Activated gamma-delta T cell (primary cell): ENCODE results near the gene C4orf17.
"Not testable (repeated sequence)": the region's sequence is repeated elsewhere in the genome, so short reads cannot be mapped to it uniquely, and the experiment has no call there.

ENCODE experiments used
- DNase-seq: peaks from one replicate; lab custom pipeline; 2025; lab: John Stamatoyannopoulos, UW
- total RNA-seq, 2 donors: gene quantifications; one replicate each; lab custom pipeline; 2026; lab: John Stamatoyannopoulos, UW

C4orf17 gene
- 0 to 0.04 reads per million in 2 donors for total RNA-seq

DNA sequence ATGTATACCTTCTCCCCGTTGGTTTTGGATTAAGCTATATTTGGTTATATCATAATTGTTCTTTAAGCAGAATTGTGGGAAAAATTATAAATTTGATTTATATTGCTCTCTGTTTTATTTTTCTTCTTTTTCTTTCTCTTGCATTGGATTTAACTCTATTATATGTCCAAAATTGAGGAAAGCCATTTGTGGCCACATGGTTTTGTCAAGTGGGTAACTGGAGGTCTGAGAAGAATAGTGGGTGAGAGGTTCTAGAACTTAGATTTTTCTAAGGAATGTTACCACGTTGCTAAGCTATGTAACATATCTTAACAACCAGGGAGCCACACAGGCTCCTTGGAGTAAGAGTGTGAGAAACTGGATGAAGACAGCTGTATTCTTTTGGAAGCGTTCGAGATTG is at the start of gene C4orf17:
Gene C4orf17, plus strand, starts transcription at position 301 of the 400 bp plus-strand sequence. CDS start 2,061 bp downstream, outside the sequence.
- no peak for DNase-seq

DNA sequence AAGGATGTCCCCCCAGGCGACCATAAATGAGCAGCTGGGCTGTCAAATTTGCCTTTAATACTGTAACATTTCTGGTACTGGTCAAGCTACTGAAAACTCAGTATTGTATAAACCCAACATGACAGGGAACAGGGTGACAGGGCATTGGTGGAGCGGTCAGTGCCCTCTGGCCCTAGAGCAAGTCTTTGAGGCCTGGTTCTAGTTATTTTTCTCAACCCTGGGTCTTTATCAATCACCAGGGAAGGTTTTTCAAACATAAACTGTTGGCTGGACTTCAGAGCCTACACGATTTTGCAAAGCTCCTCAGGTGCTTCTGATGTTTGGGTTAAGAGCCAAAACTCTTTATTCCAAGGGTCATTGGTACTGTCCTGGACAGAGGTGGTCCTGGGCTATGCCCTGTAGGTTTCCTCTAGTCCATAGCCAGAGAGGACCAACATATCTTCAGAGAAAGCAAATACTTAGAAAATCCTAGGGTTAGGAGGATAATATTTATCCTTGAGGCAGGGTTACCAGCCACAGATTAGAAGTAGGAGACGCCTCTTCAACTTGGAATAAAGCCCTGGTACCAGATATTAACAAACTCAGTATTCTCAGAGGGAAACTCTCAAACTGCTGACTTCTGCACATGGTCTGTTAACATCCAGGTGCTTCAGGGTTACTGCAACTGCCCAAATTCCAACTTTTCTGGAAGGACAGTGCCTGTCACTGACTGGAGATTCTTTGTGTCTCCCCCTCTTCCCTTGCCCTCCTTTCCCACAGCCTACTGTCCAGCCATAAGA is 49.0 kb upstream of the C4orf17 start:
- DNase-seq = no peak

DNA sequence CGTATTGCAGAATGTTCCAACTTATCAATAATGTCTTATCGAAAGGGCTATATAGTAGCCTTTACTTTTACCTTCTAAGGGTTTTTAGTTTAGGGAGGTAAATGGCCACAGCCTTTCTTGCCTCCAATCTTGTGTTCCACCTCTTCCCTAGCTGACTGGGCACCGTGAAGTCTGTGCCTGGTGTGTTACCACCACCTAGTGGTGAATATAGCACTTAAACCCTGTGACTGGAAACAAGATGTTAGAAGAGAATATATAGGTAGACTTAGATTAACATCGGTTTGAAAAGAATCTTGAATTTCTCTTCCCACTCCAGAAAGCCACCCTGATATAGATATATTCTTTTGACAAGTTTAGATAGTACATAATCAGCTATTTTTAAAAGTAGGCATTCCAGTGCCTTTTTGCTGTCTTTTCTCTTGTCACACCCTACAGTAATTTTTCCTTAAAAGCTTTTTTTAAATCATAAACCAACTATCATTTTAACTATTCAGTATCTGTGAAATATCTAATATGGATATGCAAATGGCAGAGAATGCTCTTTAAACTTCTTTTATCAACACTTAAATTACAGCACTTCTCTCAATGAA is 47.9 kb upstream of the C4orf17 start:
- DNase-seq = no peak

DNA sequence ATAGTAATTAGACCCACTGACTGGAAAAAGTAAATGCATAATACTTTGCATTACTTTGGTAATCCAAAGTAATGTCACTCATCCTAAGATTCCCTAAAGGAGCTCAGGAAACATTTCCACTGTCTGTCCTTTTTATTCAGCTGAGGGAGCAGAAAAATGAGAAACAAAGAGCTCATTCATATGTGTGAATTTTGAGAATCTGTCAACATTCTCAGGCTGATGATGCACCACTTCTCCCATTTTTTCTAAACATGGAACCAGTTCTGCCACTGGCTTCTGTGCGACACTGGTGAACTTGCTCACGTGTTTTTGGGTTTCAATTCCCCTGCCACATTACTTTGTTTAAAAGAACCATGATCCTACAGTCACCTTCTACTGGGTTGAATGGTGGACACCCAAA is 47.3 kb upstream of the C4orf17 start:
- DNase-seq = no peak

DNA sequence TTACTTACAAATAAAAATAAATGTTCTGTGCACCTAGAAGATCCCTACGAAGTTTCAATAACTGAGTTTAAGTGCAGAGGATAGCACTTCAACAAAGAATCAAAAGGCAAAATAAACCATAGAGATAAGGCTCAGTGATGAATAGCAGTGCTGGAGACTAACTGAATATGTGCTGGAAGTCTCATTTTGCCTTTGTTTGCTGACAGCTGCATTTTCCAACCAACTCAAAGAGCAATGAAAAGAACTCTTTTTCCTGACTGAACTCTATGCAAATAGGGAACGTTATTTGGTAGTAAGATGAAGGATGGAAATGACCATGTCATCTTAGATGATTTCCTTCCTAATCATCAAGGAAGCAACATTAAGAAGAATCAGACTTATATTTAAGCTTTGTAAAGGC is 42.9 kb upstream of the C4orf17 start:
- no peak for DNase-seq

DNA sequence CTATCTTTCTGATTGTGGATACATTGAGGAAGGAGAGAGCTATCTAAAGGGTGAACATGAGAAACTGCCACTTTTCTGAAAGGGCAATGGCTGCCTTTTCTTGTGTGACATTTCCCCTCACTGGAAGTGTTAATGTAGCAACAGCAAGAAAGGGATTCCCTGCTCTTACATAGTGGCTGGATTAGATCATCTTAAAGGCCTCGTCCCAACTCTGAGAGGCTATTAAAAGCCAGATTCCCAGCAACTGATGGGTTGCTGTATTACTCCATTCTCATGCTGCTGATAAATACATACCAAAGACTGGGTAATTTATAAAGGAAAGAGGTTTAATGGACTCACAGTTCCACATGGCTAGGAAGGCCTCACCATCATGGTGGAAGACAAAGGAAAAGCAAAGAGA is 41.9 kb upstream of the C4orf17 start:
- DNase-seq = no peak

DNA sequence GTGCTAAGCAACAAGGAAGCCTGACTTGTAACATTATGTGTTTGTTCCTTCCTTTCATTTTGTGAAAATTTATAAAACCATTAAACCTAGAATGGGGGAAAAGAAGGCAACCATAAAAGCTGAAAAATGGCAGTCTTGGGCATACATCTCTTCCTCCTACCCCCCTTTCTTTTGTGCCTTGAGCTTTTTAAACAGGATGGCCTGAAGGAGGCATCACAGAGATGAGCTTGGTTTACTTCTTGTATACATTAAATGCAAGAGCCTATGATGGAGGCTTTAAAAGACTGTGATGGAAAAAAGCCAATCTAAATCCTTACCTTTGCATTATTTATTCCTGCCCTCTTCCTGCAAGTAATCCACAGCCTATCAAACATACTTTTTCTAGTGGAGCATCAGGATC is 39.5 kb upstream of the C4orf17 start:
- no peak for DNase-seq

DNA sequence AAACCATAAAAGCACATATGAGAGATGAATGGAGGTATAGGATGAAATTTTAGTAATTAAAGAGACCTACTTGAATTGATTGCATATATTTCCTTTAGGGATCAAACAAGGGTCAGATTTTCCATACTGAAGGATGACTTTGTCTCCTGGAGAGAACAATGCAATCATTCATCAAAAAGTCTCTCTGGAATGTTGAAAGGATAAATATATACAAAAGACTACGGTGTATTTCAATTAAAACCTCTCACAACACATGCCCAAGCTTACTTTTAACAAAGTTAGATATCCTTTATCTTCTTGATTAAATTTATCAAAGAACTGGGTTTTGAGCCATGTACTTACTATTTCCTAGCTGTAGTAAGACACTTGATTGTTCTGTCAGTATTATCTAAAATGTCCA is 38.9 kb upstream of the C4orf17 start:
- no peak for DNase-seq

DNA sequence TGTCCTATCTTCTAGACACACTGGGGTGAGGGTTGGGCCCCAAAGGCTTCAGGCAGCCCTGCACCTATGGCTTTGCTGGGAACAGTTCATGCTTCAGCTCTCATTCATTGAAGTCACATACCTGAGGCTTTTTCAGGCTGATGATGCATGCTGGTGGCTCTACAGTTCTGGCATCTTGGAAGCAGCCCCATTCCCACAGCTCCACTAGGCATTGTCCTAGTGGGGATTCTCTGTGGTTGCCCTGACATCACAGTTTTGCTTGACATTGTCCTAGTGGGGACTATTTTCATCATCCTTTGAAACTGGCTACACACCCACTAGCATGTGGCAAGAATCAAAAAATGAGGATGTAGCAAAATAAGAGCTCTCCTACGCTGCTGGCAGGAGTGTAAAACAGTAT is 37.7 kb upstream of the C4orf17 start:
- DNase-seq = no peak

DNA sequence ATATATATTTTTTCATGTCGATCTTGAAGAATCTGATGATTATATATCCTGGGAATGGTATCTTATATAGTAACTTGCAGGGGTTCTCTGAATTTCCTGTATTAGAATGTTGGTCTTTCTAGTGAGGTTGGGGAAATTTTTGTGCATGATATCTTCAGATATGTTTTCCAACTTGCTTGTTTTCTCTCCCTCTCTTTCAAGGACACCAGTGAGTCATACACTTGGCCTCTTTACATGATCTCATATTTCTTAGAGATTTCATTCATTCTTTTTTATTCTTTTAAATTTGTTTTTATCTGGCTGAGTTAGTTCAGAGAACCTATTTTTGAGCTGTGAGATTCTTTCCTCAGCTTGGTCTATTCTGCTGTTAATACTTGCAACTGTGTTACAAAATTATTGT is 27.2 kb upstream of the C4orf17 start:
- no peak for DNase-seq

DNA sequence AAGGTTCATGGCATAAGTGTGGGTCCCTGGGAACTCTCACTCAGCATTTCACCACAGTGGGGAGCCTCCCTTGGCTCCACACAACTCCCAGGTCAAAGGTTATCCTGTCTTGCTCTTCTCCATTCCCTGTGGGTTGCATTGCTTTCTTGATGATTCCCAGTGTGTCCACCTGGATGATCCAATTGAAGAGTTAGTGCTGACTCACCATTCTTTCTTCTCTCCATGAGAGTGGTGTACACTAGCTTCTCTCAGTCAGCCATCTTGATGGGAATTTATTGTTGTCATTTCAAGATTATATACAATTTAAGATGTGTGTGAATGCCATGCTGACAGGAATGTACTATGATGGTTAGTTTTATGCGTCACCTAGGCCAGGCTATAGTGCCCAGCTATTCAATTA is 25.6 kb upstream of the C4orf17 start:
- no peak for DNase-seq

DNA sequence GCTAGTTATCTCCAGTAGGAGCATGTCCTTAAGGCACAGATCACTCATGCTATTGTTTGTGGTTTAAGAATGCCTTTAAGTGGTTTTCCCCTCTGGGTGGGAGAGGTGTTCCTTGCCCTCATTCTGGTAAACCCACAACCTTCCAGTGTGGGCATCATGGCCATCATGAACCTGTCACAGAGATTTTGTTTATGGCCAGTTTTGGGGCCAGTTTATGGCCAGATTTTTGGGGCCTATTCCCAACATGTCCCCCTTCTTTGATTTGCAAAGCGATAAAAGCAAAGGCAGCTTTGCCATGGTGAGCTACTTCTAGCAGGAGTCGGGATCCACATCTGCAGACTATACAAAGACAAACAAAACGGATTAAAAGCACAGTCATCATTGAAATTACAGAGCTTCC is 24.2 kb upstream of the C4orf17 start:
- DNase-seq = not testable (repeated sequence)

DNA sequence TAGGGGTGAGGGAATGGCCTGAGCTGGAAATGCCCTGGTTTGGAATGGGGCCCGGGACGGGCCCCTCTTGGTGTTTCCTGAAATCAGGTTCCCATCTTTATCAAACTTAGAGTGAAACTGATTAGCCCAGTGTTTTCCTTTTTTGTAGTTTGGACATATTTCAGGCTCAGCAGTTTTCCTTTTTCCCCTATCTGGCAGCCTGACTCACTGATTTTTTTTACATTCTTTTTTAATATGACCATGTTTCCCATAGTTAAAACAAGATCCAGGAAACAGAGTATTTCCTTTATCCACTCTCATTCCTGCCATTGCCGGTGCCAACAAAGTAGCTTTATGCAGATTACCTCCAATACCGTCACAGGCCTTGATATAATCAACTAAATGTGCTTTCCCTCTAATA is 20.5 kb upstream of the C4orf17 start:
- DNase-seq = no peak

DNA sequence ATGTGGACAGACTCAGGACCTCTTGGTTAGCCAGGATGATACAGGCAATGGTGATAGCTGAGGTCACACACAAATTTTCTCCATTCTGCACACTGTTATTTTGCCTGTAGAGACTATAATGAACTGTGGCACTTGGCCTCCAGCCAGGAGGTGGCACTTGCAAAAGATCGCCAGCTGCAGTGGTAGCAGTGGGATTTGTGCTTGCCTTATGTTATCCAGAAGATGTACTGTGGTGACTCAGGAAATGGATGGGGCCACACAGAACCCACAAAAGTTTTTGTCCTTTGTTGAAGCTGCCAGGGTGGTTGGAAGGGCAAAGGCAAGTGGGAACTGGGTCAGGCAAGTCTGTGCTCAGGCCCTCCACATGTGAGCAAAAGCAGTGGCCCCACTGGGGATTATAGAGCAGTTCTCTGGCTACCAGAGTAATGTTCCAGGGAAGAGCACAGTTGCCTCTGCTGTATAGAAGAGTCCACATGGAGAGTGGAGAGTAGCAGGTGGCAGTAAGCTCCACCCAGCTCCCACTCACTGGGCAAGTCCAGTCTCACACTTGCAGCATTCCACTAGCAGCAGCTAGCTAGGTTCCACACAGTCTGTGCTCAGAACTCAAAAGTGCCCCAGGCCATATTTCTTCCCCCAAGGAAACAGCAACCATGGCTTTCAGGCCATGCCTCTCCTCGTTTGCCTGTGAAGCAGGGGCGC is 5.9 kb upstream of the C4orf17 start:
- DNase-seq = no peak

DNA sequence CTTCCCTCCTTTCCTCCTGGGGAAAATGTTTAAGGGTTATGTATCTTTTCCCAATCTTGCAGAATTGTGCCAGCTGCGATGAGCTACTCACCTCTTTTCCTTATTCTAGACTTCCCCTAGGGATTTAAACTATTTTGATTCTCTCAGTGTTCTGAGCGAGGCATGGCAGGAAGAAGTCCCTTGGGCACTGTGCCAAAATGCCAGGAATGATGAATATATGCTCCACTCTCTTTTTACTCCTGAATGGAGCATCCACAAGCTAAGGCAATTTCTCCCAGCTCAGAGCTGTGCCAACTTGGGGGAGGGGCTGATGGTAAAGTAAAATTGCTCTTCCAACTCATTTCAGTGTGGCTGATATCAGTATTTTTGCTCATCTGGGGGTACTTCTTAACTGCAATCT is 4.0 kb upstream of the C4orf17 start:
- no peak for DNase-seq

DNA sequence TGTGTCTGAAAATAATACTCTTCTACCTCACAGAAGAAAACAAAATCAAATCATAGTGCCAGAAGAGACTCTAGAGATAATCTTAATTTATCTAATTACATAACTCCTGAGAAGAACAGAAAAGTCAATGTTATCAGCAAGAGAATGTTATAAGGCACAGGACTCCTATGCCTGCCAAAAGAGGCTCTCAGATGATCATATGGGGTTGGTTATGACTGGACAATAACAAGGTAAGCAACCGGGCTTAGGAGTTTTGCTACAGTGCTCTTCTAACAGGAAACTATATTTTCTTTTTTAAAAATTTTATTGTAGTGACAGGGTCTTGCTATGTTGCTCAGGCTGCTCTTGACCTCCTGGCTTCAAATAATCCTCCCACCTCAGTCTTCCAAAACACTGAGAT is 3.5 kb upstream of the C4orf17 start:
- no peak for DNase-seq

DNA sequence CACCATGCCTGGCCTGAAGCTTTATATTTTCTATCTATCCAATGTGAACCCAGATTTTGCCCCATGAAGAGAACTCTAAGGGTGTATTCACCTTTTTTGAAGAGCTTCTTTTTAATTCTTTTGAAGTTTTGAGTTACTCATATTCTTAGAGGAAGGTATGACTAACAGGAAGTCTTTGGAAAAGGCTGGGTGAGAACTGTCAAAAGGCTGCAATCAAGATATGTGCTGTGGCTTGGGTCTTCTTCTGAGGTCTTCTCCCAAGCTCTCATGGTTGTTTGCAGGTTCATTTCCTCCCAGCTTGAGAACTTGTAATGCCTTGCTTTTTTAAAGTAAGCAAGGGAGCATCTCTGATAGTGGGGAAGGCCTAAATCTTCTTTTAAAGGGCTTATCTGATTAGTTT is 3.1 kb upstream of the C4orf17 start:
- no peak for DNase-seq

DNA sequence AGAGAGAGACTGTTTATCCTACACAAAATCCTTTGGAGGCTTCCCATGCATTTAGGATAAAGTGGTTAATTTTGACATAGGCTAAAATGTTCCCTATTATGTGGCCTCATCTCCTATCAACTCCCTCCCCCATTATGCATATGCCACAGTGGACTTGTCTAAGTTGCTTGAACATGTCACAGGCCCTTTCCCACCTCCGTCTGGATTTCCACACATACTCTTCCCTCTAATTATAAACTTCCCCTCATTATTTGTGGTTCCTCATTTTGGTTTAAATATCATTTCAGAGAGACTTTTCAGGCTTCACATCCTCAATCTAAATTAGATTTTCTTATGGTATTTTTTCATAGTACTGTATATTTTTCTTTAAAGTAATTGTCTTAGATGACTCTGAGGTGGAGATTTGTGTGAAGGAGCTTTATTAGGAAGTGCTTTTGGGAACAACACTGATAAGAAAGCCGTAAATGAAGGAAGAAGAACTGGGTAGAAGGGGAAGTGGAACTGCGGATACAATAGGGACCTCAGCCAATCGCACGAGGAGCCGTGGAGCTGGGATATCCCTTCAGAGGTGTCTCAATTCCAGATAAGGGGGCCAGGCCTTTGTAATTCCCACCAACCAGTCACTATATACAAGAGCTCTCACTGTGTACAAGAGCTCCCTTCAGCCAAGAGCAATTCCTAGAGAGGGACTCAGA is 7.9 kb downstream of the C4orf17 start:
- no peak for DNase-seq

DNA sequence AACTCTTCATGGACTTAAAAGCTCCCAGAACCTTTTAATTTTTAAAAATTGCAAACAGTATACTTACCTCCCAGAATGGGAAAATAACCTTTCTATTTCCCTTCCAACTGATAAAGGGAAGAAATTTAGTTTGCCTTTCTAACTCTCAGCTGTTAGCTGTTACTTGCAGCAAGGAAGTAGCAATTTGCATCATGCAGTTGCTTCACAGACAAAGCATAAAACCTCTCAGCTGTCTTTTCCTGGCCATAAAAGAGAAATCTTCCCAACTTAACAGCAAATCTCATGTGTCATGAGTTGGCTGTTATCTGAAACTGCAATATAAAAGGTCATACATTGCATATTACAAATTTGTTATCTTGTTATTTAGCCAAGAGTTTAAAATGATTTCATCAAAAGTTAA is 18.4 kb downstream of the C4orf17 start:
- no peak for DNase-seq

DNA sequence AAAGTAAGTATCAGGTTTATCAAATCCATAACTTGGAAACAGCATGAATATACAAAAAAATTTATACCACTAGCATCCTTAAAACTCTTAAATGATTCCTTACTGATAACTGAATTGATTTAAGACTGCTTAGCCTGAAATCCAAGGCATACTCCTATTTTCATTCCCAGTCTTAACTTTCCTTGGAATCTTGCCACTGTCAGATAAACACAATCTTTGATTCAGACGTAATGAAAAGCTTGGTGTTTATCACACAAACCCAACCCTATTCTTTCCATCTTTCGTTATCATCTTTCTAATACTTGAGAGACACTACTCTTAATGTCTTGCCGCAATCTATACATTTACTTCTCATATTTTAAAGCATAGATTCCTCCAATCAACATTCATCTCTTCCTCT is 19.1 kb downstream of the C4orf17 start:
- no peak for DNase-seq

DNA sequence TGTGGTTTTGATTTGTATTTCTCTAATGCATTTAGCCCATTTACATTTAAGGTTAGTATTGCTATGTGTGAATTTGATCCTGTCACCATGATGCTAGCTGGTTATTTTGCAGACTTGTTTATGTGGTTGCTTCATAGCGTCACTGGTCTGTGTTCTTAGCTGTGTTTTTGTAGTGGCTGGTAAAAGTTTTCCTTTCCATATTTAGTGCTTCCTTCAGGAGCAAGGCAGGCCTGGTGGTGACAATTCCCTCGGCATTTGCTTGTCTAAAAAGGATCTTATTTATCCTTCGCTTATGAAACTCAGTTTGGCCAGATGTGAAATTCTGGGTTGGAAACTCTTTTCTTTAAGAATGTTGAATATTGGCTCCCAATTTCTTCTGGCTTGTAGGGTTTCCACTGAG is 23.9 kb downstream of the C4orf17 start:
- not testable (repeated sequence) for DNase-seq

DNA sequence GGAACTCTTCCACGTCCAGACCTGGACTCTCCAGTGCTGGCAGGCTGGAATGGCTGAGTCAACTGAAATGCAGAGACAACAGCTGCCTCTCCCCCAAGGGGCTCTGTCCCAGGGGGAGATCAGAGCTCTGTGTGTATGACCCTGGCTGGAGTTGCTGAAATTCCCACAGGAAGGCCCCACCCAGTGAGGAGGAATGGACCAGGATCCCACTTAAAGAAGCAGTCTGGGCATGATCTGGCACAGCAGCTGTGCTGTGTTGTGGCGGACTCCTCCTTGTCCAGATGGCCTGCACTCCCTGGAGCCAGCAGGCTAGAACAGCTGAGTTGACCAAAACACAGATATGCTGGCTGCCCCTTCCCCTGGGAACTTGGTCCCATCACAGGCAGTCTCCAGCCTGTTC is 25.4 kb downstream of the C4orf17 start:
- DNase-seq = no peak

DNA sequence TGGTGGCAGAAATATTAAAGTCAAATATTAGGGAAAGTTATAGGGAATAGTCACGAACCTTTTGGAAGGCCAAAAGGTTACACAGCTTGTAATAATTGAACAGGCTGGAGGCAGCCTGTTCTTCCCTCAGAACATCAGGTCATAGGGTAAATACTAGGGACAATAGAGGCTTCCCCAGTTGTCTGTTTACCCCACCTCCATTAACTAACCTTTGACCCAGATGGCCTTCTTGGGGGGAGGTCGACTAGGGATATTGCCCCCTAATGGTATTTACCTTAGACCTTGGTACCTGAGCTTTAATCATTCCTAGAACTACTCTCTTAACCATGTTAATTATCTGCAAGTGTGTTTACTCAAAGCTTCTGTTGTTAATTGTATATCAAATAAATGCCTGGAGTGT is 26.0 kb downstream of the C4orf17 start:
- DNase-seq = no peak
